KBM-7 (cell line): ENCODE data around the gene HELB.
A peak's percentile ranks its signal among the peaks of the same experiment; 100 is the strongest.

Experiments
- DNase-seq: peaks from one replicate; pipeline ENCODE4 v3.0.0-alpha.2; 2015
- in situ Hi-C: fragments of 300-500 bp; cut with MboI; formaldehyde crosslinking; loops from 2 replicates; pipeline ENCODE4 v1.14.3; 2020; ENCODE audit warnings: low sequenced_read_pairs, low pct_unique_long_range_greater_than_20kb, mixed read lengths

Gene HELB

DNA sequence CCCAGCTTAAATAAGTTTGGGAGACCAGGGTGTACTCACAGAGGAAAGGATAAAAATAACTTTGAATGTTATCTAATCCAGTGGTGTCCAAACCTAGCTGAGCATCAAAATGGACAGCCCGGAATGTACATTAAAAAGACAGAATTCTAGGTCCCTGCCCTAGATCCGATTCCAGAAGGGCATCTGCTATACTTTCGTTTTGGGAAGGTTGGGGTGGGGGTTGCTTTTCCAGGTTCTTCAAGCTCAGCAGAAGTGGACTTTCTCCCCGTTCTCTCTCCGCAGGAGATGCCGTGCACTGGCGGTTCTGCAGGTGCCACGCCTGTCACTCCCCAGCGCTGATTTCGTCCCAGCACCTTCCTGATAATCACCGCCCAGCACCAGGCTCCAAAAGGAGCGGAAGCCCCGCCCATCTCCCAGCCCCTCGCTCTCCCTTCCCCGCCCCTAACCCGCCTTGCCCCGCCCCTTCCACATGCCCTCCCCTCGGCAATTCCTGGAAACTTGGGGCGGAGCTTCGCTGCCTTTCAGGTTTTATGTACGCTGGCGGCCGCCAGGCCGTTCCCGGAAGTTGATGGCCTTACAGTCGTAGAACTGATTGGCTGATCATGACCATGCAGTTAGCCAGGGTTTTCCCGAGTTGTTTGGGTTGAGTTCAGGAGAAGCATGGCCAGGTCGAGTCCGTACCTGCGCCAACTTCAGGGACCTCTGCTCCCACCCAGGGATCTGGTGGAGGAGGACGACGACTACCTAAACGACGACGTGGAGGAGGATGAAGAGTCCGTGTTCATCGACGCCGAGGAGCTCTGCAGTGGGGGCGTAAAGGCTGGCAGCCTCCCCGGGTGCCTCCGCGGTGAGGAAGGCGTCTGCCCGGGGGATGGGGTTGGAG is at the start of gene HELB:
HELB (plus strand) TSS at position 550 of the 883 bp plus-strand sequence; CDS start at position 661, 111 bp downstream.
- DNase-seq: peak; percentile 93
- in situ Hi-C loops: no loop called here

DNA sequence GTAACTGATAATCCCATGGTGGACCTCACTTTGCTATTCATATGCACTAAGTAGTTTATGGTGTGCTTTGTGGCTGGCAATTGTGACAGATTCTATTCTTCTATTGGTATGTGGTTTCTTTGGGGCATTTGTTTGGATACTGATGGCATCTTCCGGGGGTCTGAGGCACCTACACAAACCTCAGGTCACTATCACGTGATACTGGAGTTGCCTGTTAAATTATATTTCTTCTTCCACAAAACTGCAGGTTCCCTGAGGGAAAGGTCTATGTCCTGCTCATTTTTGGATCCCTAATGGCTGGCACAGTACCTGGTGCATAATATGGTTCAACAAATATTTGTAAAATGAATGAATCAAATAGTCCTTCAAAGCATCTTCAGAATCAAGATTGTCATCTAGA is 49.5 kb upstream of the HELB start:
- in situ Hi-C loops: no loop called here
- DNase-seq: no peak

DNA sequence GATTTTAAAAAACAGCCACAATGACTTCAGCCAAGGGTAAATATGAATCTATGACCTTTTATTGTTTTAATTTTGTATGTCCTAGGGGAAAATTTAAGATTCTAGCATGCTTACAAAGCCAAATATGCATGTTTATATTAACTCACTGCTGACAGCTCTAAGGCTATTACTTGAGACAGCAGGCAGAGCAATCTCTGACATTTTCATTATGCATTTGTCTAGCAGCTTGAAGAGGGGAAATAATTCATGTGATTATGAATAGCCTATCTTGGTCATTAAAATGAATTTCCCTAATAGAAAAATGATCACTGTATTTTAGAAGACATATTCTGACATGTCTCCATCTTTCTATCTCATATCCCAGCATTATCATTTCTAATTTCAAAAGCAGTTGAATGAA is 46.6 kb upstream of the HELB start:
- DNase-seq: no peak

DNA sequence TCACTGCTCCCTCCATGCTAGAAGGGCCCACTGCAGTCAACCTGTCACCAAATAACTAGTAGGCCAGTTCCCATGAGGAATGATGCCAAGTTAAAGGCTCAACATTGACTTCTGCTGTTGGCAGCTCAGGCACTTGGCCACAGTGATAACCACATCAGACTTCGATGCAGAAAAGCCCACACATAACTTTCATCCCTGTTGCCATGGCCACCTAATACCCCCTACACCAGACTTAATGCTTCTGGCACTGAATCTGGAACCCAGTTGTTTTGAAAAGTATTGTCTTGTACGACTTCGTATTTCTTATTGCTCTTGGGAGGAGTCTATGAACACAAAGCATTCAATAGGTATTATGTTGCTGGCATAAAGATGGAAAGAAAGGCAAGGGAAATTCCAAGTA is 44.3 kb upstream of the HELB start:
- no peak for DNase-seq
- in situ Hi-C loops: no loop called here

More for the DNA sequence above, 46.6 kb upstream of the HELB start:
- in situ Hi-C loops: no loop called here

DNA sequence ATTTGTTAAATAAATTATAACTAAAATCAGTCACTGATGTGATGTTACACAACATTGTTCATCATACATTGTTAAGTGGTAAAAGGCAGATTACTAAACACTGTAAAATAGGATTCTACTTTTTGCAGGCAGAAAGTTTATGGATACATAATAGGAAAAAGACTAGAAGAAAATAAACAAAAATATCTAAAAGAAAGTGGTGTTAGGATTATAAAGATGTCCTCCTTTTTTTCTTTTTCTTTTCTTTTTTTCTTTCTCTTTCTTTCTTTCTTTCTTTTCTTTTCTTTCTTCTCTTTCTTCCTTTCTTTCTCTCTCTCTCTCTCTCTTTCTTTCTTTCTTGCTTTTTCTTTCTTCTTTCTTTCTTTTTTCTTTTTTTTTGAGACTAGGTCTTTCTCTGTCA is 39.6 kb upstream of the HELB start:
- no peak for DNase-seq
- in situ Hi-C loops: no loop called here

DNA sequence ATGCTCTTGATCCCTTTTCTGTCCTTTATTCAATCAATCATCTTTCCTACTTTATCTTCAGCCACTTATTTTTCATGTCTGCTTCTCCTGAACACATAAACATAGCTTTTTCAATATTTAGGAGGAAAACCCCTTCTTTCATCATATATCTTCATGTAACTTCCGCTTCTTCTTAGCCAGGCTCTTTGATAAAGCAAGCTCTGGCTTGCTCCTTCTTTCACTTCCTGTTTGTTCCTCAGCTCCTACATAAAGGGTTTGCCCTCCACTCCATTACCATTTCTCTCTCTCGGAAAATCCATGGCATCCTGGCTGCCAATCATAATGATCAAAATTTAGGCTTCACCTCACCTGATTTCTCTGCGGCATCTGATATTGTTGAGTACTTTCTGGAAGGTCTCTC is 33.7 kb upstream of the HELB start:
- DNase-seq: peak; percentile 57
- in situ Hi-C loops: no loop called here

DNA sequence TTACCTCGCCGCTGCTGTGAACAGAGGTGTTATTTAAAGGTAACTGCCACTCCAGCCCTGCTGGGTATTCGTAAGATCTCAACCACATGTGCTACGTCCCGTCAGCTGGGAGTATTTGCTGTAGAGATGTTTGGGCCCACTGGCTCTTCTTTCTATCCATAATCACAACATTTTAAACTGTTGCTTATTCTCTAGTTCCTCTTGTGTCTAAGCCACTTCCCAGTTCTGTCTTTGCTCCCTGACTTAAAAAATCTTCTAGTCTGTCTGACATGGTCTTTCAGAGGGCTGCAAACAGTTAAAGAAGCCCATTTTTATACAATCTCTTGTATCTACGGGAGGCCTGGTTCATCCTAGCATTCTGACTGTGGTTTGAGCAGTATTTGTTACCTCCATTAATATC is 33.2 kb upstream of the HELB start:
- DNase-seq: no peak
- in situ Hi-C loops: no loop called here

DNA sequence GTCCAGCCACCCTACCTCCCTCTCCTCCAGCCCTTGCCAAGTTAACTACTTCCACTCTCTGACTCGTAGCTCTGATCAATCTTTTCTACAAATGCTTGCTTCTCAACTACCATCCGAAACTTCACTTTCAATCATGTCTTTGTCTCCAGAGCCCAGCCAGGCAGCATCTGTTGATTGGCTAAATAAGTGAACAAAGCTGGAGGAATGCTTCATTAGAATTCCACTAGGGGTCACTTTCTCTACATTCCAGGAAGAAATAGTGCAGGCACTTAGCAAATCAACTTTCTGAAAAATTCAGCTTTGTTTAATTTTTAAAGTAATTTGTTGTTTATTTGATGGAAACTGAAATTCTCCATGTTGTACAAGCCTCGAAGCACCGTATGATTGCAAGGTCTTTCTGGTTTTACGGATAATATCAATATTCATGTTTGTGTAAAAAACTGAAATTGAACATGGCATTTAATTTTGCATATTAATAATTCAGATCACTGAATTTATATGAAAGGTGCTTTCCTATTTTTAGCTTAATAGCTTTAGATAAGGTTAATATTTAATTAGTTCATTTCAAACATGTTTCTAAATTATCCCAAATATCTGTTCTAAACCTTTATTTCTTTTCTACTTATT is 32.4 kb upstream of the HELB start:
- DNase-seq: peak; percentile 65

DNA sequence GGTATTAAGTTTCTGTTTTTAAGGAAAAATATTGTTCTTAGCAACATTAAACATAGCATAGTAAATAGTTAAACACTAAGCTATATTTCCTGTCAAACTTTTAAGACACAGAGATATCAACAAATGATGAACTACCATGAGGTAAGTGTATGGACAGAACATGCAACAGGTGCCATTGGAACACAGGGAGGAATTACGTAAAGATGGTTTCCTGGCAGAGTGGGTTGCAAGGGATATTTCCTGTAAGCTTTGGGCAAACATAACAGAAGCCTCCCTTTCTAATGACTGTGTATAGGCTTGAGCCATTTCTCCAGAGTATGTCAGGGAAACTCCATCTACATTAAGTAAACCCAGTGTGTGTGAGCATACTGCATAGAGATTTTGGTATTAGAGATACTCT is 31.7 kb upstream of the HELB start:
- in situ Hi-C loops: no loop called here

More for the DNA sequence above, 32.4 kb upstream of the HELB start:
- in situ Hi-C loops: no loop called here

DNA sequence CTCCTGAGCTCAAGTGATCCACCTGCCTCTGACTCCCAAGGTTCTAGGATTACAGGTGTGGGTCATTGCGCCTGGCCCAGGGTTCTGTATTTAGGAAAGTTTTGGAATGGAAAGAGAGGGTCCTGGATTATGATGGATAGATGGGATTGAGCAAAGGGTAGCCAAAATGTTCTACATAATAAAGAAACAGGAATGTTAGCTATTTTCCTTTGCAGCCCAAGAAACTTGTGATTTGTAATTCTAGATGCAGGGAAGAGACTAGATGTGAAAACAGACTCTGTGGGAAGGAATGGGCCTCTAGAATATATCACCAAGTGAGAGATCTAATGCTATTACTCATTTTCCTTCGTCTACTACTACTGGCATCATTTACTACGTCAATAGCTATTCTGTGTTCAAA is 29.6 kb upstream of the HELB start:
- in situ Hi-C loops: no loop called here
- DNase-seq: no peak

More for the DNA sequence above, 31.7 kb upstream of the HELB start:
- DNase-seq: no peak

DNA sequence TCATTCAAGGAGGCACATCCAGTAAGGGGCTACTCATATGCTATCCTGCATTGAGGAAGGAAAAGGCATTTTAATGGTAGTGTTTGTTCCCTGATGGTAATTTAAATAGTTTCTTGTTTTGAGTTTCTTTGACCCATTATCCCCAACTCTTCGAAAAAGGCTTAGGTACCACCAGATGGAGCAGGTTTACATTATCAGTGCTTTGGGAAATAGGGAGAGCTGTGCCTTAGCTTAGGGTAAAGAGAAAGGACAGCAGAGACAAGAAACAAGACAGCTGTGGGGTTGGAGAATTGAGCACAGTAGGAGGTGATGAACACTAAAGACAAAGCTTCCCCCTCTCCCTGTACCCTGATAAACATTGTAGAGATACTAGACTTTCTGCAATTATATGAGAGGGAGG is 29.1 kb upstream of the HELB start:
- DNase-seq: no peak
- in situ Hi-C loops: no loop called here

DNA sequence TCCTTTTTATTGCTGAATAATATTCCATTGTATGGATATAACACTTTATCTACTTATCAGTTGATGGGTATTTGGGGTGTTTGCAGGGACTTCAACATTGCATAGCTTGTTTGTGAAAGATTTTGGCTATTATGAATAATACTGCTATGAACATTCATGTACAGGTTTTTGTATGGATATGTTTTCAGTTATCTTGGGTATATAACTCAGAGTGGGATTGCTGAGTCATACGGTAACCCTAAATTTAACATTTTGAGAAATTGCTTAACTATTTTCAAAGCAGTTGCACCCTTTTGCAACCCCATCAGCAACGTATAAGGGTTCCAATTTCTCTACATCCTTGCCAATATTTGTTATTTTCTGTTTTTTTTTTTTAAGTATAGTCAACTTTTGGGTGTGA is 27.3 kb upstream of the HELB start:
- DNase-seq: no peak
- in situ Hi-C loops: no loop called here

DNA sequence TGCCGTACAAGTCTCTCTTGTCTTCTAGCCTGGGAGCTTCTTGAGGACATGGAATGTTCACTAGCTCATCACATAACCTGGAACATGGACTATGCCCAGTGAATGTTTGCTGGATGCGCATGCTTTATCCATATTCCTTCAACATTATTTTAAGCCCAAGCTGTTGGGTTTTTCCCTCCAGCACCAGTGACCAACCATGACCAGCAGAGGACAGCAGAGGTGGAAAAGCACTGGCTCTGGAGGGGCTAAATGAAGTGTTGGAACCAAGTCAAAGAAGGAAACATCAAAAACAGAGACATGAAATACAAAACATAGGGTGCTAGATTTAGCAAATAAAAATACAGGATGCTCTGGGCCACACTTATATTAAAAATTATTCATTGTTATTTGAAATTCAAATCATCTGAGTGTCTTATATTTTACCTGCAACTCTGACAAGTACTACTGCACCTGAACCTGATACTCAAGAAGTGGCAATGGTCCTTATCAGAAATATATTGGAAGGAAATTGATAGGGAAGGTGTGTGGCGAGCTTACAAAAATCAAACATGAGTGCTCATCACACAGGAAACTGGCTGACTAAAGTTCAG is 23.1 kb upstream of the HELB start:
- DNase-seq: peak; percentile 62
- in situ Hi-C loops: no loop called here

DNA sequence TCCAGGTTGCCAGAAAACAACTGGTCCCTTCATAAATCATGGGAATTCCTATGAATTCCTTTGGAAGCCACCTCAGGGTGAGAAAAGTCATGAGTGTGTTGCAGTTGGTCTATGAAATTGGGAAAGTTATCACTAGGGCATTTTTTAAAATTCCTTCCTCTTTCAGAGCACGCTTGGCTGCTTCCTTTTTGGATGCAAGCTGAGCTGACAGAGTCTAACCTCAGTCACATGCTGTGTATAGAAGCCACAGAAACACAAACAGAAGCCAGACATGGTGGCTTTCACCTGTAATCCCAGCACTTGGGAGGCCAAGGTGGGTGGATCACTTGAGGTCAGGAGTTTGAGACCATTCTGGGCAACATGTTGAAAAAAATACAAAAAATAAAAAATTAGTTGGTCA is 21.7 kb upstream of the HELB start:
- in situ Hi-C loops: no loop called here
- DNase-seq: peak; percentile 54

DNA sequence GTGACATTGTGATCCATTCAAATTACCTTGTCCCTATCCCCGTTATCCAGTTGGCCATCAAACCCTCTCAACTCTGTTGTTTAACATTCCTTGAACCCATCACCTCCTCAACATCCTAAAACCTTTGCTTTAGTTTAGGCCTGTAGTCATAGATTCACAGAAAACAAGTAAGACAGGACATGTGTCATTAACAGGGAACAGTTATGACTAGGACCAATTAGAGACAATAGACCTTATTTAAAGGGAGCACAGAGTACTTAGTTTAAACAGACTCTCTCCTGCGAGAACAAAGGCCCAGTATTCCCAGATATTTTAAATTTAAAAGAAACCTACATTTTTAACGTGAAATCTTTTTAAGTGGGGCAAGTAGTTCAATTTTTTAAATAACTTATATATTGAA is 20.0 kb upstream of the HELB start:
- in situ Hi-C loops: no loop called here
- no peak for DNase-seq

DNA sequence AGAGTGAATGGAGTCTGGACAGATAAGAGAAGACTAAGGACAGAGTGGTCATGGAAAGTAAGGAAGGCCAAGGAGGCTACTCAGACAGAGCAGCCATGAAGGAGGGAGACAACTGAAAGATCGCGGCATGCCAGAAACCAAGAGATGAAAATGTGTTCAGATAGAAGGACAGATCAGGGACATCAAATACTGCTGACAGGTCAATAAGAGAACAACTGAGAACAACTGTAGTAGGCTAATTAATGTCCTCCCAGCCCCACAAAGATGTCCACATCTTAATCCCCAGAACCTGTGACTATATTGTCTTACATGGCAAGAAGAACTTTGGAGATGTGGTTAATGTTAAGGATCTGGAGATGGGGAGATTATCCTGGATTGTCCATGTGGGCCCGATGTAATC is 15.0 kb upstream of the HELB start:
- no peak for DNase-seq
- in situ Hi-C loops: no loop called here

DNA sequence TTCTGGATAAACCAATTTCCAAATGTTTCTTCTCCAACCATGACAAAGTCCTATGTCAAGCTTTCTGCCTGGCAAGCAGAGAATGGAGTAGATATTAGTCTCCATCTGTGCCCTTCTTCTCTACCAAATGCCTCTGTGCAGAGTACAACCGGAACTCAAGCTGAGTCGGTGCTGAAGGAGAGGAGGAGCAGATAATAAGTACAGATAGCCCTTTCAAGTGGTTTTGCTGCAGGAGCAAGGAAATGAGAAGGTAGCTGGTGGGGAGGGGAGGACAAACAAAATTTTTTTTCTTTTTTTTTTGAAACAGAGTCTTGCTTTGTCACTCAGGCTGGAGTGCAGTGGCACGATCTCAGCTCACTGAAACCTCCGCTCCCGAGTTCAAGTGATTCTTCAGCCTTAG is 14.2 kb upstream of the HELB start:
- peak; percentile 36 for DNase-seq
- in situ Hi-C loops: no loop called here

DNA sequence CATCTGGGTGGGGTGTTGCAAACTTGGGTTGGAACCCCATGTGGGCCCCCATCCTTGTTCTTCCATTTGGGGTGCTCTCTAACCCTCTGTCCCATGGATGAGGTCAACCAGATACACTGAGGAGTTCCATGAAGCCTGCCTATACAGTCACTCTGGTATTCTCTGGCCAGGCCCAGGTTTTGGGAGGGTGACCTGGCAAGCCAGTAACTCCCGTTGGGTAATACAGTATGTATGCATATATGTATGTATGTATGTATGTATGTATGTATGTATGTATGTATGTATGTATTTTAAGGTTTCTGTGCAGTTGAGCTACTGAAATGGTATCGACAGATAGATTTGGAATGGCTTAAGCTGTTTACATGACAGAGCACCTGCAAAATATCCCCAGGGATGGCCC is 12.8 kb upstream of the HELB start:
- in situ Hi-C loops: no loop called here
- DNase-seq: no peak

DNA sequence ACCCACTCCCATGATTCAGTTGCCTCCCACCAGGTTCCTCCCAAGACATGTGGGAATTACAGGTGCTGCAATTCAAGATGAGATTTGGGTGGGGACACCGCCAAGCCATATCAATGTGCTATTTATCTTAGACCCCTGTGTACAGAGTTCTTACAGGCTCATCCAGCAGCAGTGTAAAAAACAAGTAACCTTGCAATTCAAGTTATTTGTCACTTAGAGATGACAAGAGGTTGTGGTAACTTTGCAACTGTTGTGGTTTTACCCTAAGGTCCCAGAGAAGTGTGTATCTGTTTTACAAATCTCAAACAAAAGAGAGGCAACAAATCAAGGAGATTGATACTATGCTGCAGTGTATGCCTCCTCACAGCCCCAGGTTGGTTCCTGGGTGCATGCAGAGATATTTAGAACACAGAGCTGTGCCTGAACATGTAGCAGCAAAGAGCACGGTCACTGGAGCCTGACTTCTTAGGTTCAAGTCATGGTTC is 11.5 kb upstream of the HELB start:
- no peak for DNase-seq
- in situ Hi-C loops: no loop called here

DNA sequence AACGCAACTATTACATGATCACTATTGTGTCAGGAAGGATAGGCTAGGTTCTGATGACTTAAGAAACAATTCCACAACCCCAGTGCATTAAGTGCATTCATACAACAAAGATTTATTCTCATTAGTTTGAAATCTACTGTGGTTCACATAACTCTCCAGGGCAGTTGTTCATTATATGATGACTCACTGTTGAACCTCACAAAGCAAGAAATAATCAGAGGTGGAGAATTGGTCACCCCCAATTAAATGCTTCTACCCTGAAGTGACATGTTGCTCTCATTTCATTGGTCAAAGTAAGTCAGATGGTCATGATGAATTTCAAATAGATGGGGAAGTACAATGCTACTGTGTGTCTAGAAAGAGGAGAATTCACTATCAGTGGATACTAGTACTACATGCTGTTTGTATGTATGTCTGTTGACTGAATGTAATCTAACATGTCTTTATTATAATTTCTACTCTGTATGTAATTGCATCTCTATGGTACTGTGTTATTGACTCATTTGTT is 6.1 kb upstream of the HELB start:
- in situ Hi-C loops: no loop called here
- DNase-seq: no peak
